Measurements from ENCODE around the gene CIAO2A.

The CIAO2A gene

GRCh38 chr15:64037966-64038365 is 55.7 kb downstream of the CIAO2A start:
- no peak for DNase-seq

DNA sequence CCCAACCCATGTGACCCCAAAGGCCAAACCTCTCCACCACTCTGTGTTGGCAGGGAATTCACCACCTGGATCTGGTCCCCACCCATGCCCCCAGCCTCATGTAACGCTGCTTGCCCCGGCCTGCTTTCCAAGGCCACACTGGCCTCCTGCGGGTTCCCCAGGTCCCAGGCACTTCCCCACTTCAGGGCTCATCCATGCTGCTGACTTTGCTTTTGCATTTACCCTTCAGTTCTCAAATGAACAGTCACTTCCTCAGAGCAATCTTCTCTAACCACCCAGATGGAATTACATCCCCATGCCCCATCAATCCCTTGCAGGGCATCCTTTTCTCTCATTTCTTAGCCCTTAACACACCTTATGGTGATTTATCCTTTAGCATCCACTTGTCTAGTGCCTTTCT is 56.5 kb downstream of the CIAO2A start:
- DNase-seq, result no peak

- DNase-seq, result no peak
Observed at GRCh38 chr15:64035525-64035924, 58.1 kb downstream of the CIAO2A start.

DNA sequence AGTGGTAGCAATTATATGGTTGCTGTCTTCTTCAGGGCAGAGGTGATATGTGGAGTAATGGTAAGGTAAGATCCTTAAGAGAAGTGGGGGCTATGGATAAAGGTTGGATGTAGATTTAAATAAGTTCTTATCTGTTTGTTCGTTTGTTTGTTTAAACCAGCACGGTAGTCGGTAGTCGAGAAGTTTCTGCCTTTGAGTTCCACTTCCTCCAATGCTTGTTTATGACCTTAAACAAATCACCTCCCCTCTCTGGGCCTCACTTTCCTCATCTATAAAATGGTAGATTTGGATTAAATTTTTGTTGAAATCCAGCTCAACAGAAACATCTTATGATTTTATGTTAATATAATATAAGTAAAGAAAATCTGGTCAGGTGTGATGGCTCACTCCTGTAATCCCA is 59.1 kb downstream of the CIAO2A start:
- DNase-seq, result no peak

- DNase-seq, result no peak
Observed at GRCh38 chr15:64032329-64032728, 61.3 kb downstream of the CIAO2A start.

DNA sequence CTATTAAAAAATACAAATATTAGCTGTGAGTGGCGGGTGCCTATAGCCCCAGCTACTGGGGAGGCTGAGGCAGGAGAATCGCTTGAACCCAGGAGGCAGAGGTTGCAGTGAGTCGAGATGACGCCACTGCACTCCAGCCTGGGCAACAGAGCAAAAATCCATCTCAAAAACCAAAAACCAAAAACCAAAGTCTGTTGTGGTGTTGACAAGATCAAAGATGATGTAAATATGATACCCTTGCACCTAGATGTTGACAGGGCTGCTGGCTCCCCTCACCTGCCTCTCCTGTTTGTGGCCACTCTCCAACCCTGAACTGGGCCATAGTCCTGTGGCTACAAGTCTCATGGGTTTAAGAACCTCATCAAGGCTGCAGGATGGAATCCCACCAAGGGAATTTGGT is 63.5 kb downstream of the CIAO2A start:
- DNase-seq, result no peak

DNA sequence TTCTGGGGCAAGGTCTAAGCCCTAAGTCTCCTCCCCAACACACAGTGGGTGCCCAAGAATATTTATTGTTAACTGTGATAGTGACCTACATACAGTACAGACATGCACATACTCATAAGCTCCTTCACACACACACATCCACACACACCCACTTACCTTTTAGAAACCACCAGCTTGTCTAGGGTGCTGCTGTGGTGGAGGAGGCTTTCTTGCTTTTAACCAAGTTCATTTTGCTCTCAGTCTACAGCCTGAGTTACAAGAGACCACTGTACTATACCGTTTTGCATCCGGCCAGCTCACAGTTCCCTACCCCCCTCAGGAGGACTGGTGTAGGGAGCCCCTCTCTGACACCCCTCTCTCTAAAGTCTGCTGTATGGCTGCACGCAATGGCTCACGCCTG is 64.0 kb downstream of the CIAO2A start:
- no peak for DNase-seq

GRCh38 chr15:64029110-64029509 is 64.5 kb downstream of the CIAO2A start:
- DNase-seq, result no peak

DNA sequence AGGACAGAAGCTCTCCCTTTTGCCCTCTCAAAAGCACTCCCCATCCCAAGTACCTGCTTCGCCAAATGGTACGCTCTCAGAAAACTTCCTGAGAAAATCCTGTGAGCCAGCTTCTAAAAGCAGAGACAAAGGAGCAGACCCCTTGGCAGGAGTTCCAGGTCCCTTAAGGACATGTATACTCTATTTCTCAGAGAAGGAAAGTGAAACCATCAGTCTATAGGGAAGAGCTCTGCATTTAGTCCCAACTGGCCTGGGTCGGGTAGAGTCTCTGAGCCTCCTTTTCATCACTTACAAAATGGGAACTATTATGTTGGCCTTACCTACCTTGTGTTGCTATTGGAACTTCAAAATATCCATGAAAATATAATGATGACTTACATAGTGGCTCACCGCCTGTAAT is 67.0 kb downstream of the CIAO2A start:
- no peak for DNase-seq

DNA sequence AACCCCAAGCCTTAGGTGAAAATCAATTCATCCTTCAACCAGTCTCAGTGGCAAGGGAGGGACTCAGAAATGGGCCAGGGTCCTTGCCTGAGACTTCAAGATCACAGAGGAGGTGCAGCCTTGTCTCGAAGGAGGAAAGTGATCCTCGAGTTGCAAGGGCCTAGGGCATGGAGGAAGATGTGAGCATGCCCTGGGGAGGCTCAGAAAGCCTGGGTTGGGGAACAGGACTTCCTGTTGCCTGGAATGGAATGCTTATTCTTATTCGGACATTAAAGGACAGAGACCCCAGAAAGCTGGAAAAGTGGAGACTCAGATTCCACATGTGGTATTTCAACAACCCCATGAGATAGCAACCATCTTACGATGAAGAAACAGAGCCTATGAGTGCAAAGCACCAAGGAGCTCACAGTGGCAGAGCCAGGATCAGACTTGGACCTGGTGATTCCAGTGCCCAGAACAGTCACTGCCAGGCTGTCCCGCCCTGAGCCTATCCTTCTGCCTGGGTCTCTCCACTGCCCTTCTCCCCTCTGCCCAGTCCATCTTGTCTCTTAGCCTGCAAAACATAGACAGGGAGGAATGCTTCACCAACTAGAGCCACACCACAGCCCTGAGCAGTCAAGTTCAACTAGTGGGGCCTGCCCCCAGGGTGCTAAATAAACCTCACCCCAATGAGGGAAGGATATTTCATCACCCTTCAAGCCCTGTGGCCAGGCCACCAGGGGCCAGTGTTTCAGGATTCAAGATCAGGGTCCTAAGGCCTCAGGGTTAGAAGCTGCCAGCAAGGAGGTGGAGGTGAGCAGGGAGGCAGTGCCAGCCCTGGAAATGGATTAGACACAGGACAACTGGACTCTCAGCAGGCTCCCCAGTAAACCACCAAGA is 69.2 kb downstream of the CIAO2A start:
- no peak for DNase-seq

- DNase-seq, result no peak
Observed at GRCh38 chr15:64023220-64023619, 70.4 kb downstream of the CIAO2A start.

- no peak for DNase-seq
Observed at GRCh38 chr15:64022571-64022970, 71.1 kb downstream of the CIAO2A start.
